Neuronal stem cell (in vitro differentiated cells): ENCODE data around the gene OR2T2. TPM values are rescaled to one million over a fixed set of nuclear protein-coding genes. Genes with fewer than 3 reads are reported as not detected.
A peak's percentile ranks its signal among the peaks of the same experiment; 100 is the strongest.
"Not testable (repeated sequence)": the region's sequence is repeated elsewhere in the genome, so short reads cannot be mapped to it uniquely, and the experiment has no call there.

Source experiments
- DNase-seq: peaks from one replicate; pipeline ENCODE4 v3.0.0-alpha.2; 2013; ENCODE audit warnings: low spot score
- H2AFZ ChIP-seq: one replicate; pipeline ENCODE4 v1.6.1; 2013; ENCODE audit warnings: mild to moderate bottlenecking, low read length, inconsistent platforms
- H2AK5ac ChIP-seq: 2 replicates; pipeline ENCODE4 v1.6.1; 2013; ENCODE audit warnings: low read depth, mild to moderate bottlenecking, inconsistent platforms, low read length, moderate library complexity, mixed read lengths
- H2BK120ac ChIP-seq: 2 replicates; pipeline ENCODE4 v1.6.1; 2013; ENCODE audit warnings: low read depth, mild to moderate bottlenecking, inconsistent platforms, low read length, moderate library complexity, mixed read lengths
- H2BK12ac ChIP-seq: one replicate; pipeline ENCODE4 v1.6.1; 2013; ENCODE audit warnings: low read length, inconsistent platforms
- H2BK15ac ChIP-seq: 2 replicates; pipeline ENCODE4 v1.6.1; 2013; ENCODE audit warnings: mild to moderate bottlenecking, low read length, inconsistent platforms, mixed read lengths
- H2BK5ac ChIP-seq: one replicate; pipeline ENCODE4 v1.6.1; 2013; ENCODE audit warnings: inconsistent platforms, mild to moderate bottlenecking, low read length, moderate library complexity
- H3K14ac ChIP-seq: one replicate; pipeline ENCODE4 v1.6.1; 2013; ENCODE audit warnings: low read length, inconsistent platforms
- H3K18ac ChIP-seq: 2 replicates; pipeline ENCODE4 v1.6.1; 2013; ENCODE audit warnings: low read length, inconsistent platforms
- H3K23ac ChIP-seq: 2 replicates; pipeline ENCODE4 v1.6.1; 2013; ENCODE audit warnings: low read depth, mild to moderate bottlenecking, mixed read lengths, low read length, inconsistent platforms; ENCODE audit not compliant: poor library complexity
- H3K27ac ChIP-seq: replicated peaks from 3 replicates; pipeline ENCODE4 v1.5.1; 2013; ENCODE audit warnings: low read length, inconsistent platforms
- H3K27me3 ChIP-seq, 3 experiments: 2 replicates each; pipeline ENCODE4 v1.6.1; 2013; ENCODE audit warnings: low read length in 3 of 3, mild to moderate bottlenecking in 2 of 3, inconsistent platforms in 1 of 3, low read depth in 1 of 3, mixed read lengths in 1 of 3, moderate library complexity in 1 of 3; ENCODE audit not compliant: control insufficient read depth in 3 of 3, insufficient read depth in 3 of 3
- H3K36me3 ChIP-seq, 2 donors: replicated peaks in 1 of 2; 2 replicates each; pipeline ENCODE4 v1.6.1; 2013; ENCODE audit warnings: low read length in 2 of 2; ENCODE audit not compliant: control insufficient read depth in 2 of 2, insufficient read depth in 2 of 2
- H3K4ac ChIP-seq: 2 replicates; pipeline ENCODE4 v1.6.1; 2013; ENCODE audit warnings: inconsistent platforms, mild to moderate bottlenecking, low read length, moderate library complexity
- H3K4me1 ChIP-seq, 2 donors: 1 replicate in 1 of 2; 2 replicates in 1 of 2; pipeline ENCODE4 v1.6.1; 2013; ENCODE audit warnings: low read length in 2 of 2, low read depth in 1 of 2; ENCODE audit not compliant: control insufficient read depth in 2 of 2, insufficient read depth in 1 of 2
- H3K4me2 ChIP-seq: one replicate; pipeline ENCODE4 v1.6.1; 2013; ENCODE audit warnings: mild to moderate bottlenecking, low read length, inconsistent platforms; ENCODE audit not compliant: insufficient read depth, poor library complexity, severe bottlenecking
- H3K4me3 ChIP-seq, 2 donors: 2 replicates each; pipeline ENCODE4 v1.5.1; 2013; ENCODE audit warnings: low read length in 2 of 2, mild to moderate bottlenecking in 2 of 2, inconsistent platforms in 1 of 2, moderate library complexity in 1 of 2
- H3K79me1 ChIP-seq: one replicate; pipeline ENCODE4 v1.6.1; 2013; ENCODE audit warnings: low read depth, mild to moderate bottlenecking, inconsistent platforms, low read length, moderate library complexity
- H3K9ac ChIP-seq: one replicate; pipeline ENCODE4 v1.6.1; 2013; ENCODE audit warnings: mild to moderate bottlenecking, low read depth, low read length, inconsistent platforms; ENCODE audit not compliant: poor library complexity
- H3K9me3 ChIP-seq, 2 donors: replicated peaks in 1 of 2; 2 replicates each; pipeline versions ENCODE3 to v1.6.1; 2013; ENCODE audit warnings: low read length in 2 of 2, mild to moderate bottlenecking in 2 of 2, inconsistent platforms in 1 of 2, low read depth in 1 of 2, mixed read lengths in 1 of 2, moderate library complexity in 1 of 2; ENCODE audit not compliant: control insufficient read depth in 2 of 2, insufficient read depth in 1 of 2
- H4K8ac ChIP-seq: one replicate; pipeline ENCODE4 v1.6.1; 2013; ENCODE audit warnings: low read depth, mild to moderate bottlenecking, inconsistent platforms, low read length, moderate library complexity
- H4K91ac ChIP-seq: one replicate; pipeline ENCODE4 v1.6.1; 2013; ENCODE audit warnings: low read length, low read depth, mild to moderate bottlenecking, inconsistent platforms; ENCODE audit not compliant: poor library complexity
- WGBS, 2 donors: extraction: QIAGEN DNeasy Blood & Tissue Kit; methylation state at CpG; one replicate each; pipeline ENCODE4 v1.1.7; 2013; ENCODE audit warnings: missing lambda C conversion rate in 2 of 2, mixed read lengths in 1 of 2; ENCODE audit not compliant: insufficient read length in 2 of 2, insufficient replicate concordance in 1 of 2; ENCODE audit errors: extremely low coverage in 2 of 2; 5-methylcytosine and 5-hydroxymethylcytosine counted together
- polyA plus RNA-seq, 2 experiments: library from polyadenylated mRNA; stranded (reverse); fragments of 200-250 nt; gene quantifications; one replicate each; pipeline ENCODE4 v1.2.3, GENCODE V29; 2013

Gene OR2T2
- not detected for polyA plus RNA-seq (2013, experiment 1 of 2)
- polyA plus RNA-seq (2013, experiment 2 of 2) = not detected

GRCh38 chr1:248445399-248445798 is at the start of gene OR2T2:
Gene OR2T2, plus strand, starts transcription at chr1:248445637. Its CDS starts 7,161 bp downstream, at chr1:248452798.
- not testable (repeated sequence) for H2BK120ac ChIP-seq, DNase-seq, H3K4me2 ChIP-seq, H2AK5ac ChIP-seq, H2AFZ ChIP-seq, H4K91ac ChIP-seq, H3K4me1 ChIP-seq, H3K27ac ChIP-seq, H3K9ac ChIP-seq, H2BK5ac ChIP-seq, H3K14ac ChIP-seq, H3K27me3 ChIP-seq, H3K4ac ChIP-seq, H3K23ac ChIP-seq, H2BK15ac ChIP-seq, H2BK12ac ChIP-seq, H3K18ac ChIP-seq, H3K79me1 ChIP-seq, H3K9me3 ChIP-seq, H3K36me3 ChIP-seq, H4K8ac ChIP-seq
- H3K4me3 ChIP-seq = peak within 1 kb of the TSS in 1 of 2 donors; percentile 9
- WGBS, 2 donors = no CpG with 5 or more reads among the region's 2 CpGs

- H3K18ac ChIP-seq = no peak within 1 kb of the TSS
- H3K4me1 ChIP-seq = no peaks in the 10 kb centered on the region
- H3K9ac ChIP-seq = no peak within 1 kb of the TSS
- no peak within 1 kb of the TSS for H2BK5ac ChIP-seq
- H3K4ac ChIP-seq = no peak within 1 kb of the TSS
- H3K79me1 ChIP-seq = no peaks in the 10 kb centered on the region
- no peaks in the 10 kb centered on the region for H3K27me3 ChIP-seq
- no peak within 1 kb of the TSS for H3K23ac ChIP-seq
- no peak within 1 kb of the TSS for H3K27ac ChIP-seq
- DNase-seq = no peak
- H2BK120ac ChIP-seq = no peak within 1 kb of the TSS
- no peak within 1 kb of the TSS for H2AFZ ChIP-seq
- no peaks in the 10 kb centered on the region for H3K36me3 ChIP-seq
- no peak within 1 kb of the TSS for H3K4me2 ChIP-seq
- H2AK5ac ChIP-seq = no peak within 1 kb of the TSS
- no peak within 1 kb of the TSS for H2BK12ac ChIP-seq
- H4K8ac ChIP-seq = no peak within 1 kb of the TSS
- no peak within 1 kb of the TSS for H4K91ac ChIP-seq
- H2BK15ac ChIP-seq = no peak within 1 kb of the TSS
- peaks cover 0 to 25% of the 10 kb centered on the region in 2 donors for H3K9me3 ChIP-seq
- H3K4me3 ChIP-seq = no peak within 1 kb of the TSS
- no peak within 1 kb of the TSS for H3K14ac ChIP-seq
- WGBS, 2 donors = no CpG with 5 or more reads among the region's 3 CpGs
These were observed 42.7 kb upstream of the OR2T2 start, which contains the start of gene OR2T1 for GRCh38 chr1:248402748-248403147. Gene OR2T1, plus strand, starts transcription at chr1:248403048. Its CDS starts 3,100 bp downstream, at chr1:248406148.

- DNase-seq = peak; percentile 38
- H2BK5ac ChIP-seq = no peak overlapping the region
- H3K36me3 ChIP-seq = no peaks in the 10 kb centered on the region
- H3K27me3 ChIP-seq = no peaks in the 10 kb centered on the region
- H3K4ac ChIP-seq = no peak overlapping the region
- no peak overlapping the region for H3K27ac ChIP-seq
- H2BK15ac ChIP-seq = no peak overlapping the region
- no peak overlapping the region for H2BK12ac ChIP-seq
- no peak overlapping the region for H3K18ac ChIP-seq
- no peak overlapping the region for H2BK120ac ChIP-seq
- no peak overlapping the region for H3K14ac ChIP-seq
- no peaks in the 10 kb centered on the region for H3K79me1 ChIP-seq
- no peak overlapping the region for H4K8ac ChIP-seq
- H2AFZ ChIP-seq = no peak overlapping the region
- no peak overlapping the region for H3K4me2 ChIP-seq
- WGBS, 2 donors = no CpG with 5 or more reads among the region's 6 CpGs
- no peak overlapping the region for H4K91ac ChIP-seq
- H3K4me1 ChIP-seq = no peaks in the 10 kb centered on the region
- no peak overlapping the region for H3K23ac ChIP-seq
- no peak overlapping the region for H2AK5ac ChIP-seq
- no peak overlapping the region for H3K4me3 ChIP-seq
- H3K9me3 ChIP-seq = peaks cover 0 to 26% of the 10 kb centered on the region in 2 donors
- no peak overlapping the region for H3K9ac ChIP-seq
These were observed 41.4 kb upstream of the OR2T2 start for GRCh38 chr1:248404024-248404423.

DNA sequence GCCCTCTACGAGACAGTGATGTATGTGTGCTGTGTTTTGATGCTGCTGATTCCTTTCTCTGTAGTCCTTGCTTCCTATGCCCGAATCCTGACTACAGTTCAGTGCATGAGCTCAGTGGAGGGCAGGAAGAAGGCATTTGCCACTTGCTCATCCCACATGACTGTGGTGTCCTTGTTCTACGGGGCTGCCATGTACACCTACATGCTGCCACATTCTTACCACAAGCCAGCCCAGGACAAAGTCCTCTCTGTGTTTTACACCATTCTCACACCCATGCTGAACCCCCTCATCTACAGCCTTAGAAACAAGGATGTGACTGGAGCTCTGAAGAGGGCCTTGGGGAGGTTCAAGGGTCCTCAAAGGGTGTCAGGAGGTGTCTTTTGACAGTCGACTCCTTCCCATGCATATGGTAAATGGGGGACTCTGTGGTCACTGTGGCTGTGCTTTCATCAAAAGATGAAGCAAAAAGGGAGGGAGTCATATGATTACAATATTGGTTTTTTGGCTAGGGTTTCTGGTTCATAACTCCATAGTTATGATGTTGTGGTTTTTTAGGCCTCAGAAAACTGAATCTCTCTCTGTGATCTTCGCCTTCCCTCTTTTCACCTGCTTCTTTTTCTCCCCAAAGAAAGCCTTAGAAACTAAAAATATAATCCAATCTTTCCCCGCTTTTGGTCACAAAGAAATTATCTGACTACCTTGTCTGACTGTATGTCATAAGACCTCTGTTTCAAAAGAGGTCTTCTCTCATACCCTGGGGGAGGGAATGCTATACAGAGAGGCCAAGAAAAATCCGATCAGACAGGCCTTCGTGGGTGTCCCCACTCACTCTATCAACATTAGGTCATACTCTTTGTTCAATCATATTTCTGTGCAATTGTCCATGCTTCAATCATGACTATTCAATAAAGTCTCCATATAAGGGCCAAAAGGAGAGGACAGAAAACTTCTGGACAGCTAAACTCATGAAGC is 38.4 kb upstream of the OR2T2 start:
- no peaks in the 10 kb centered on the region for H3K4me1 ChIP-seq
- no peaks in the 10 kb centered on the region for H3K36me3 ChIP-seq
- H3K9me3 ChIP-seq = peaks cover 0 to 27% of the 10 kb centered on the region in 2 donors
- no peaks in the 10 kb centered on the region for H3K27me3 ChIP-seq
- no peak overlapping the region for H2BK120ac ChIP-seq
- no peak overlapping the region for H2AFZ ChIP-seq
- no peaks in the 10 kb centered on the region for H3K79me1 ChIP-seq
- DNase-seq = no peak
- no peak overlapping the region for H2BK12ac ChIP-seq
- H2BK15ac ChIP-seq = no peak overlapping the region
- no CpG with 5 or more reads among the region's 8 CpGs for WGBS, 2 donors
- H3K4me2 ChIP-seq = no peak overlapping the region
- no peak overlapping the region for H2AK5ac ChIP-seq
- H2BK5ac ChIP-seq = no peak overlapping the region
- no peak overlapping the region for H4K91ac ChIP-seq
- H3K23ac ChIP-seq = no peak overlapping the region
- no peak overlapping the region for H3K4me3 ChIP-seq
- no peak overlapping the region for H3K27ac ChIP-seq
- H4K8ac ChIP-seq = no peak overlapping the region
- H3K14ac ChIP-seq = no peak overlapping the region
- no peak overlapping the region for H3K4ac ChIP-seq
- H3K18ac ChIP-seq = no peak overlapping the region
- no peak overlapping the region for H3K9ac ChIP-seq
